SK-N-SH (cell line): ENCODE results near the gene CD2AP.
"Not testable (repeated sequence)": the region's sequence is repeated elsewhere in the genome, so short reads cannot be mapped to it uniquely, and the experiment has no call there.

Experiments used
- FOXJ3 ChIP-seq: sonication (generic); formaldehyde crosslinking; IDR thresholded peaks from 2 replicates; pipeline ENCODE4 v1.5.1; 2020; ENCODE audit warnings: mild to moderate bottlenecking, missing genetic modification reagents
- JUND ChIP-seq: IDR thresholded peaks from 2 replicates; pipeline ENCODE4 v1.4.0; 2012
- POLR2AphosphoS5 ChIP-seq: IDR thresholded peaks from 2 replicates; pipeline ENCODE4 v1.6.1; 2012; ENCODE audit warnings: low read depth, low read length
- RAD21 ChIP-seq: IDR thresholded peaks from 2 replicates; pipeline ENCODE4 v1.6.1; 2012; ENCODE audit warnings: mild to moderate bottlenecking, low read length
- RCOR1 ChIP-seq: fragments of 150-350 bp; IDR thresholded peaks from 2 replicates; pipeline ENCODE4 v1.6.1; 2017; ENCODE audit warnings: antibody characterized with exemption, low read length
- SMC3 ChIP-seq: IDR thresholded peaks from 2 replicates; pipeline ENCODE4 v1.6.1; 2012; ENCODE audit warnings: low read depth, low read length, improper control_type of control experiment
- TF ChIP-seq, protein P1 (sequence below): fragments of 200-600 bp; sonication (generic); IDR thresholded peaks from 2 replicates; pipeline ENCODE4 v1.6.1; 2017; ENCODE audit warnings: antibody characterized with exemption, mild to moderate bottlenecking, moderate library complexity
- TF ChIP-seq, protein P2 (sequence below): IDR thresholded peaks from 2 replicates; pipeline ENCODE4 v1.4.0; 2012; ENCODE audit warnings: low read depth, borderline replicate concordance
- TF ChIP-seq, protein P3 (sequence below): fragments of 150-350 bp; IDR thresholded peaks from 2 replicates; pipeline ENCODE4 v1.6.1; 2017; ENCODE audit warnings: antibody characterized with exemption, low read length, low read depth, borderline replicate concordance

DNA sequence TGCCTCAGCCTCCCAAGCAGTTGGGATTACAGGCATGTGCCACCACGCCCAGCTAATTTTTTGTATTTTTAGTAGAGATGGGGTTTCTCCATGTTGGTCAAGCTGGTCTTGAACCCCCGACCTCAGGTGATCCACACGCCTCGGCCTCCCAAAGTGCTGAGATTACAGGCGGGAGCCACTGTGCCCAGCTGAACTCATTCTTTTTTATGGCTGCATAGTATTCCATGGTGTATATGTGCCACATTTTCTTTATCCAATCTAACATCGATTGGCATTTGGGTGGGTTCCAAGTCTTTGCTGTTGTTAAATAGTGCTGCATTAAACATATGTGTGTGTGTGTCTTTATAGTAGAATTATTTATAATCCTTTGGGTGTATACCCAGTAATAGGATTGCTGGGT lies 78.9 kb downstream of the CD2AP start:
- TF ChIP-seq, protein P1, sequence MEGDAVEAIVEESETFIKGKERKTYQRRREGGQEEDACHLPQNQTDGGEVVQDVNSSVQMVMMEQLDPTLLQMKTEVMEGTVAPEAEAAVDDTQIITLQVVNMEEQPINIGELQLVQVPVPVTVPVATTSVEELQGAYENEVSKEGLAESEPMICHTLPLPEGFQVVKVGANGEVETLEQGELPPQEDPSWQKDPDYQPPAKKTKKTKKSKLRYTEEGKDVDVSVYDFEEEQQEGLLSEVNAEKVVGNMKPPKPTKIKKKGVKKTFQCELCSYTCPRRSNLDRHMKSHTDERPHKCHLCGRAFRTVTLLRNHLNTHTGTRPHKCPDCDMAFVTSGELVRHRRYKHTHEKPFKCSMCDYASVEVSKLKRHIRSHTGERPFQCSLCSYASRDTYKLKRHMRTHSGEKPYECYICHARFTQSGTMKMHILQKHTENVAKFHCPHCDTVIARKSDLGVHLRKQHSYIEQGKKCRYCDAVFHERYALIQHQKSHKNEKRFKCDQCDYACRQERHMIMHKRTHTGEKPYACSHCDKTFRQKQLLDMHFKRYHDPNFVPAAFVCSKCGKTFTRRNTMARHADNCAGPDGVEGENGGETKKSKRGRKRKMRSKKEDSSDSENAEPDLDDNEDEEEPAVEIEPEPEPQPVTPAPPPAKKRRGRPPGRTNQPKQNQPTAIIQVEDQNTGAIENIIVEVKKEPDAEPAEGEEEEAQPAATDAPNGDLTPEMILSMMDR: not testable (repeated sequence)
- TF ChIP-seq SMC3; POLR2AphosphoS5; RCOR1; JUND; FOXJ3 (CRISPR knock-in tag); RAD21: not testable (repeated sequence)
- TF ChIP-seq, protein P2, sequence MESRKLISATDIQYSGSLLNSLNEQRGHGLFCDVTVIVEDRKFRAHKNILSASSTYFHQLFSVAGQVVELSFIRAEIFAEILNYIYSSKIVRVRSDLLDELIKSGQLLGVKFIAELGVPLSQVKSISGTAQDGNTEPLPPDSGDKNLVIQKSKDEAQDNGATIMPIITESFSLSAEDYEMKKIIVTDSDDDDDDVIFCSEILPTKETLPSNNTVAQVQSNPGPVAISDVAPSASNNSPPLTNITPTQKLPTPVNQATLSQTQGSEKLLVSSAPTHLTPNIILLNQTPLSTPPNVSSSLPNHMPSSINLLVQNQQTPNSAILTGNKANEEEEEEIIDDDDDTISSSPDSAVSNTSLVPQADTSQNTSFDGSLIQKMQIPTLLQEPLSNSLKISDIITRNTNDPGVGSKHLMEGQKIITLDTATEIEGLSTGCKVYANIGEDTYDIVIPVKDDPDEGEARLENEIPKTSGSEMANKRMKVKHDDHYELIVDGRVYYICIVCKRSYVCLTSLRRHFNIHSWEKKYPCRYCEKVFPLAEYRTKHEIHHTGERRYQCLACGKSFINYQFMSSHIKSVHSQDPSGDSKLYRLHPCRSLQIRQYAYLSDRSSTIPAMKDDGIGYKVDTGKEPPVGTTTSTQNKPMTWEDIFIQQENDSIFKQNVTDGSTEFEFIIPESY: not testable (repeated sequence)
- TF ChIP-seq, protein P3, sequence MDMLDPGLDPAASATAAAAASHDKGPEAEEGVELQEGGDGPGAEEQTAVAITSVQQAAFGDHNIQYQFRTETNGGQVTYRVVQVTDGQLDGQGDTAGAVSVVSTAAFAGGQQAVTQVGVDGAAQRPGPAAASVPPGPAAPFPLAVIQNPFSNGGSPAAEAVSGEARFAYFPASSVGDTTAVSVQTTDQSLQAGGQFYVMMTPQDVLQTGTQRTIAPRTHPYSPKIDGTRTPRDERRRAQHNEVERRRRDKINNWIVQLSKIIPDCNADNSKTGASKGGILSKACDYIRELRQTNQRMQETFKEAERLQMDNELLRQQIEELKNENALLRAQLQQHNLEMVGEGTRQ: not testable (repeated sequence)
